ENCODE results near the gene CP. TPM values are rescaled to one million over a fixed set of nuclear protein-coding genes. Genes with fewer than 3 reads are reported as not detected.

Gene CP
- total and polyA plus RNA-seq, 9 of the 15 experiments (the other 6 are each of a cell fraction or from before 2014, with no cell fraction given): 0.30 to 0.75 TPM; not detected in 7

GRCh38 chr3:149142682-149143081 lies 78.9 kb downstream of the CP start:
- Histone ChIP-seq H2AFZ (ENCODE audit: low read depth, low read length) (no peak overlapping the region), H3K9me3 (replicated peaks; ENCODE audit: control insufficient read depth, insufficient read depth, low read depth, low read length) (no peaks in the 10 kb centered on the region), H3K79me2 (ENCODE audit: control insufficient read depth, insufficient read depth, low read length) (no peaks in the 10 kb centered on the region), H3K27ac (ENCODE audit: extremely low read depth, low read depth, low read length) (no peak overlapping the region), H3K27me3 (ENCODE audit: control insufficient read depth in 2 of 2, insufficient read depth in 2 of 2, low read length in 2 of 2) (no peaks in the 10 kb centered on the region), H3K4me2 (ENCODE audit: insufficient read depth, low read length) (no peak overlapping the region), H3K4me1 (replicated peaks in 1 of 2; ENCODE audit: control insufficient read depth in 2 of 2, insufficient read depth in 2 of 2, low read length in 2 of 2) (no peaks in the 10 kb centered on the region), H3K9me1 (ENCODE audit: control insufficient read depth, insufficient read depth, low read length) (no peaks in the 10 kb centered on the region), H3K4me3 (no peak overlapping the region), H3K9ac (ENCODE audit: insufficient read depth in 1 of 2, low read depth in 2 of 2, low read length in 2 of 2) (no peak overlapping the region), H4K20me1 (replicated peaks; ENCODE audit: control insufficient read depth, insufficient read depth, low read length) (no peaks in the 10 kb centered on the region), H3K36me3 (ENCODE audit: control insufficient read depth, insufficient read depth, low read length) (no peaks in the 10 kb centered on the region)
- intact Hi-C loops (cut with micrococcal nuclease): no loop called here
- no peak for DNase-seq (ENCODE audit: extremely low read depth in 1 of 4, low spot score in 3 of 4)
- FAIRE-seq: no peak
- WGBS (ENCODE audit: insufficient coverage, low coverage, missing lambda C conversion rate): 75% methylated on average over 4 of the region's 4 CpGs
- BruUV-seq (replicated peaks): no TSS peak
- CTCF ChIA-PET (ENCODE audit: low intra/inter-chr PET ratio): no interaction called here
- no peak for TF ChIP-seq ZNF592 (IDR thresholded peaks at IDR 0.05)
- TF ChIP-seq CEBPZ (IDR thresholded peaks at IDR 0.05; ENCODE audit: borderline replicate concordance, low read depth, low read length): no peak
- no peak for TF ChIP-seq TRIM25 (IDR thresholded peaks at IDR 0.05; ENCODE audit: borderline replicate concordance)
- TF ChIP-seq STAT5B (CRISPR knock-in tag; IDR thresholded peaks at IDR 0.05): no peak
- TF ChIP-seq TCF7L2 (IDR thresholded peaks at IDR 0.05; ENCODE audit: low read depth, low read length): no peak
- TF ChIP-seq THRAP3 (IDR thresholded peaks at IDR 0.05; ENCODE audit: borderline replicate concordance): no peak
- TF ChIP-seq ZNF354B (CRISPR knock-in tag; IDR thresholded peaks at IDR 0.05): no peak
- TF ChIP-seq ZNF764 (CRISPR knock-in tag; IDR thresholded peaks at IDR 0.05; ENCODE audit: low read depth): no peak
- TF ChIP-seq TFE3 (CRISPR knock-in tag; IDR thresholded peaks at IDR 0.05): no peak
- TF ChIP-seq KDM5B (IDR thresholded peaks at IDR 0.05; ENCODE audit: insufficient replicate concordance, low read depth, low read length): no peak
- no peak for TF ChIP-seq HLTF (IDR thresholded peaks at IDR 0.05)
- no peak for TF ChIP-seq SPI1 (IDR thresholded peaks at IDR 0.05; ENCODE audit: borderline replicate concordance, low read depth, low read length)
- POLR2A ChIA-PET: interaction anchor here (0.6 kb wide), 1 partner anchor 192 kb away, joined by 4 read pairs; no protein-coding TSS in a partner anchor
- no peak for ATAC-seq
- in situ Hi-C loops (cut with MboI): no loop called here
